ENCODE measurements around the gene CD7.

DNA sequence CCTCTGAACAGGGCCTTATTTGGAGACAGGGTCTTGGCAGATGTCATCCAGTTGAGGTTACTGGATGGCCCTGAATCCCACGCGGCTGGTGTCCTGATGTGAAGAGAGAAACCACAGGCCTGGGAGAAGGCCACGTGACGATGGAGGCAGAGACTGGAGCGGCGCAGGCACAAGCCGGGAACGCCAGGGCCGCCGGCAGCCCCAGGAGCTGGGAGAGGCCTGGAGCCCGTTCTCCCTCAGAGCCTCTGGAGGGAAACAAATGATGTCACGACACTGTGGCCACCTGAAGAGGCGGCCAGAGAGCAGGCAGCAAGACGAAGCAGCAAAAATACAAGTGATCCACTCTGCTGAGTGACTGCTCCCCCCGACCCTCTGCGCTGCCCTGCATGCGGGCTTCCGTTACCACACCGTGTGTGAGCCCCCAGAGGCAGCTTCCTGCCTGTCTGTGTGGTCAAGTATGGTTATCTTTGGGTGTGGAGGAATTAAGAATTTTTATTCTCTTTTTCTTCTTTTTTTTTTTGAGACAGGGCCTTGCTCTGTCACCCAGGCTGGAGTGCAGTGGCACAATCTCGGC lies 11.6 kb downstream of the CD7 start:
- TF ChIP-seq EZH2 (IDR thresholded peaks at IDR 0.05; ENCODE audit: borderline replicate concordance, low read depth, low read length, poor library complexity, severe bottlenecking), result no peak
- TF ChIP-seq, protein P1, sequence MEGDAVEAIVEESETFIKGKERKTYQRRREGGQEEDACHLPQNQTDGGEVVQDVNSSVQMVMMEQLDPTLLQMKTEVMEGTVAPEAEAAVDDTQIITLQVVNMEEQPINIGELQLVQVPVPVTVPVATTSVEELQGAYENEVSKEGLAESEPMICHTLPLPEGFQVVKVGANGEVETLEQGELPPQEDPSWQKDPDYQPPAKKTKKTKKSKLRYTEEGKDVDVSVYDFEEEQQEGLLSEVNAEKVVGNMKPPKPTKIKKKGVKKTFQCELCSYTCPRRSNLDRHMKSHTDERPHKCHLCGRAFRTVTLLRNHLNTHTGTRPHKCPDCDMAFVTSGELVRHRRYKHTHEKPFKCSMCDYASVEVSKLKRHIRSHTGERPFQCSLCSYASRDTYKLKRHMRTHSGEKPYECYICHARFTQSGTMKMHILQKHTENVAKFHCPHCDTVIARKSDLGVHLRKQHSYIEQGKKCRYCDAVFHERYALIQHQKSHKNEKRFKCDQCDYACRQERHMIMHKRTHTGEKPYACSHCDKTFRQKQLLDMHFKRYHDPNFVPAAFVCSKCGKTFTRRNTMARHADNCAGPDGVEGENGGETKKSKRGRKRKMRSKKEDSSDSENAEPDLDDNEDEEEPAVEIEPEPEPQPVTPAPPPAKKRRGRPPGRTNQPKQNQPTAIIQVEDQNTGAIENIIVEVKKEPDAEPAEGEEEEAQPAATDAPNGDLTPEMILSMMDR (conservative IDR thresholded peaks at IDR 0.05; ENCODE audit: low read depth, low read length), result no peak

All from A673 (cell line).